ENCODE measurements around the gene GLCCI1.

GLCCI1 gene

DNA sequence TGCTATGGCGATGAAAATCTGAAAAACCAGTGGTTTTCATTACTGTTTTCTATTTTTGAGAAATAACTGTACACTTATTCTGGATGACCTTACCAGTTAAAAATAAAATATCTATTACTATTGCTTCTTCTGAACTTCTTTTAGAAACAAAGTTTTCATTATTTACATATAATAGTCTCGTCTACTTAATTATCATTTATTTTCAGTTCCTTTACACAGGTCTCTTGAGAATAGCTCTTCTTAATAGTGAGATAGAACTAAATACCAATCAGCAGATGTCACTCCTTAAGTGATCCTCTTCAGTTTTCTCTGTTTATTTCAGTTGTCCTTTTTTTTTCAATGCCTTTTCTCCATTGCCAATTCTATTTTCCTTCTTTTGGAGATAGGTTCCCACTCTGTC, 4.3 kb upstream of the GLCCI1 start:
- DNase-seq = no peak

DNA sequence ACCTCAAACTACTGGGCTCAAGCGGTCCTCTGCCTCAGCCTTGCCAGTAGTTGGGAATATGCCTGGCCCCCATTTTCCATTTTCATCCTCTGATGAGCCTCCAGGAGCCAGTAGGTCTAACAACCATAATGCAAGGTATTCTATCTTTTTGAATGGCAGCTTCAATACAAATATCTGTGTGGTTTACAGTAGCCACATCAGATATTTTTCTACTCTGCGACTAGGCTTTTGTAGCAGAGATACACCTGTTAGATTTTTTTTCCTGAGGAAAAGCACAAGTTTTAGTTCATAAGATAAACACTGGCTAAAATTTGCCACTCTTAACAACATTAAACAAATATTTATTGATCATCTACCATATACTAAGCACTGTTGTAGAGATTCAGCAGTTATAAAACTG, 3.9 kb upstream of the GLCCI1 start:
- DNase-seq = no peak

DNA sequence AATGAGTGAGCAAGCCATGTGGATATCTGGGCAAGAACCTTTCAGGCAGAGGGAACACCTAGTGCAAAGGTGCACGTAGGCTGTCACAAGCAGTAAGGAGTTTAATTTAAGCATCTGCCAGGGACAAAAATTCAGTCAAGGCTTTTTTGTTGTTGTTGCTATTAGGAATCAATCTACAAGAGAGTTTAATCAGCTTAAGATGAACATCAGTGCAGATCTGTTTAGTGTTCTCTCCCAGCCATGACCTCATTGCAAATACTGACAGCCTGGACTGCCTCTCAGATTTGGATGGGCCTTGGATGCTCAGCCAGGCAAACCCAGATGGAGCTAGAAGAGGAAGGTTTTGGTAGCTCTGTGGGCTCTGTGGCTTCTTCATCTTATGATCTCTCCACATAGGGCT, 3.3 kb upstream of the GLCCI1 start:
- no peak for DNase-seq

DNA sequence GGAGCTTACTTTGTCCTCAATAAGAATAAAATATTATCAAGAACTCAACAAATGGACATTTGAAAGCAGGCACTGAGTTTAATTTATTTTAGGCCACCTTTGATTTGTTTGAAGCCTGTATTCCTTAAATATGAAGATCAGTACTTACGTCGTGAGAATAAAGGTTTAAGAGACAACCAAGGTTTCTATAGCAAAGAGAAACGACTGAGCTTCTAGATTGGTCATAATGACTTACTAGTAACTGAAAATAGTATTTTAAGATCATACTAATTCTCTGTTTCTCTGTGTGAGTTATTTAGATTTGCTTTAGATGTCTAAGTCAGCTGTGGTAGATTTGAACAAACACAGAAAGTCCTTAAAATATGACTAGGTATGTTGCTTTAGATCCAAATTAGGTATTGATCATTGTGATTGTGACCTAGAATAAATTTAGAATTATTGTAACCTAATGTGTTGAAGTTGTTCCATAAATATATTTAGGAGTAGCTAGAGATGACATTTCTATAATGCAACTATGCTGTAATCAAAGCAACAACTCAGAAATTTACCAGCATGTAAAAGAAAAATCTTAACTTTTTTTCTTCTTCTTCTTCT, 2.4 kb upstream of the GLCCI1 start:
- DNase-seq = no peak

DNA sequence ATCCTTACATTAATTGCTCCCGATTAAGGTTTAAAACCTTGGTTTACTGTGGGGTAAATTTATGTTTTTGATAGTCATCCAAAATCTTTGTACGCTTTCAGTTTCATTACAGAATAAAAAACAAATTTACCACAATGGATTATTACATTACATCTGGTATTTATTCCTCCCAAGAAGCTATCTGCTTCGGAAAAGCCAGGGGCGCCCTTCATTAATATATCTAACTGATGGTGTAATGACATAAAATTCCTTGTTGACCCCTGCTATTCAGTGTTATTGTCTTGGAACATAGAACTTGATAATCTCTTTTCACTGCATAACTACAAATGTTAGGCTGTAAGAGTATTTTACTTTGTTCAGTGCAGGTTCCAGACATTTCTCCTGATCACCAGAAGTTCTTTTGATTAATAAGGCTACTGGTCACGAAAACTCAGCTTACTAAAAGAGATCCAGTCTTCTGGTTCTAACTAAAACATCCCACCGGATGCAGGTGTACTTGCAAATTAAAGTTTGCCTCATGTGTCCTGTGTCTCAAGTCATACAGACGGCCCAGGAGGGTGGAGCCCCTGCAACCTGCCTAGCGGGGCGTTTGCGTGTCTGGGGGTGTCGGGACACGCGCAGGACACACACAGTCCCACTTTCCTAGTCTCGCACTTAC, 581 bp upstream of the GLCCI1 start:
- DNase-seq = no peak

DNA sequence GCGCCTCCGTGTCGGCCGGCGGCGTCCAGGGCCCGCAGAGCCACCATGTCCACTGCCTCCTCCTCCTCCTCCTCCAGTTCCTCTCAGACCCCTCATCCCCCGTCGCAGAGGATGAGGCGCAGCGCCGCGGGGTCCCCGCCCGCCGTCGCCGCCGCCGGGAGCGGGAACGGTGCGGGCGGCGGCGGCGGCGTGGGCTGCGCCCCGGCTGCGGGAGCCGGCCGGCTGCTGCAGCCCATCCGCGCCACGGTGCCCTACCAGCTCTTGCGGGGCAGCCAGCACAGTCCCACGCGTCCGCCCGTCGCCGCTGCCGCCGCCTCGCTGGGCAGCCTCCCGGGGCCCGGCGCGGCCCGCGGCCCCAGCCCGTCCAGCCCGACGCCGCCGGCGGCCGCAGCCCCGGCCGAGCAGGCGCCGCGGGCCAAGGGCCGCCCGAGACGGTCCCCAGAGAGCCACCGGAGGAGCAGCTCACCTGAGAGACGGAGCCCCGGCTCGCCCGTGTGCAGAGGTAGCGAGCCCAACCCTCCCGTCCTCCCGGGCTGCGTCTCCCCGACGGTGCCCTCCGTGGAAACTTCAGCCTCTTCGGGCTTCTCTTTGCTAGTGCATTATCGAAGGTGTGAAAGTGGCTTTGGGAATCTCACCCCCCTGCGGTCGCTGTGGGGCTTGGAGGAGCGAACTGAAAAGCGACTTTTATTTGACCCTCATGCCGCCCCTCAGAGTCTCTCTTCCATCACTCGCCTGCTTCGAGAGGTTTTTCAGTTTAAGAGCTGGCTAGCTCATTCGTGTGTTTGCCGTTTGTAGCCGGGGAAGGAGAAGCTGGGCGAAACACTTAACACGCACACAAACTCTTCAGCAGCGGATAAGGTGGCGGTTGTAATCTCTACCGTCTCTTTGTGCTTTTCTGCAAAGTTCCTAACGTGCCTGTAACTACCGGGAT, 975 bp downstream of the GLCCI1 start:
- peak; percentile 45 for DNase-seq

DNA sequence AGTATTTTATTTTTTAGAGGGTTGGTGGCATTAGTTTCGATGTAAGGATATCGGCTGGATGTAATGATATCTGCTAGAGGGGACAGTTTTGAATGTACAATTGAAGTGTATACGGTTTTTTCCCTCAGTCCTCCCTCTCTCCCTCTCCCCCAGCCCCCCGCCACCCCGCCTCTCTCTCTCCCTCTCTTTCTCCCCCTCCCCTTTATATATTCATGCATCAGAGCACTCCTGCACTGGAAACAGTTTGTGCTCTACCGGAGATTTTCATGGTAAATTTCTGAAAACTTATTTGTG, 1.6 kb downstream of the GLCCI1 start:
- no peak for DNase-seq

DNA sequence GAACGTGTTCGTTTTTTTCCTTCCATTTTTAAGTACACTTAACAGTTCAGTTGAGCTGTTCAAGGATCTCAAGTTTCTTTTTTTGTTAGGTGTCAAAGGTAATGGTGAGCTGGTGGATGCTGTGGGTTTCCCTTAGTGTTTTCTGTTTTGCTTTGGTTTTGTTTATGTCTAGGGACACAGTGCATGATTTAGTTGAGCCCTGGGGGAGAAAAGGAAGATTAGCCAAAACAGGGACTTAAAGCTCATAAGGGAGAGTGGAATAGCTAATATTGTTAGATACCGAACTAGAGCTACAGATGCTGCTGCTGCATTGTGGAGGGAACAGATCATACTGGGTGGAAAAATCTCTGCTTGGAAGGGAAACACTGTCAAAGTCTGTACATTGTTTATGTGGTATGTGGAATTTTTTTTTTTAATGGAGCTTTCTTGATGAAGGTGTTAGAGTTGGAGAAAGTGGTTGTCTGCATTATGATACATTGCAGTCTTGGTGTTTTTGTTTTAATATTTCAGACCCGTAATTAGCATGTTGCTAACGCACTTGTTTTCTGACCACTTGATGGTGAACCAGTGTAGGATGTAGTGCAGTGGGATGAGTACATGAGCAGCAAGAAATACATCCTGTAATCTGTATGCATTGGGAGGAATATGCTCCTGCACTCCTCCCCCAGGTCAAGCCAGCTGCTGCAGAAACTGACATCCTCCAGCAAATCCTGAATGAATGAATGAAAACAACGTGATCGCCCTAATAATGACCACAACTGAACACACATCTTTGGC, 2.1 kb downstream of the GLCCI1 start:
- peak; percentile 25 for DNase-seq

DNA sequence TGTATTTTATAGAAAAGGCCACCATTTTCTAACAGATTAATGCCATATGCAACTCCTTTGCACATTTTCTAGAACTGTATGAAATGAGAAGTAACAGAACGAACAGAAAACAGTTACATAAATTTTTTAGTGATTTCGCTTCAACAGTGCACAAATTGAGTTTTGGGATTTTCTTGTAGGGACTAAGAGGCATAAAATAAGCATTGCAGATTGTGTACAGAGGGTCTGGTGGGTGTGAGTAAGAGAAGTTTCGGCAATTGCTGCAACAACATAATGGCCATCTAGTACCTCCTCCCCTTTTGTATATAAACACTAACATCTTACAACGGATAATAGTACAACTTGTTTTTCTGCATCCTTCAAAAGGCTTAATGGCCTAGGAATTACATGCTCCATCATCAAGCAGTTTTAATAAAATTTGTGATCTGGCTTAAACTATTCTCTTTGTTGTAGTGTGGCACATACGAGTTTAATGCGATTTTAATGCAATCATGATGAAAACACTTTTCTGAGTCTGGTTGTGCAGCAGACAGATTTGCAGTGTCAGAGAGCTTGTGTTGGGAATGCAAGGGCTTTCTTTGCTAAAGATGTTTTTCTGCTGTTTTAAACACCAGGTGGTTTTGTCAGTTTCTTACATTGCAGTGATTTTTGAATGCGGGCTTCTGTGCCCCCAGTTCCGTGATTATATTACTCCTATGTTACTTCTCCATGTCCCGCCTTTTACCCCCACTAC, 2.9 kb downstream of the GLCCI1 start:
- DNase-seq = no peak

DNA sequence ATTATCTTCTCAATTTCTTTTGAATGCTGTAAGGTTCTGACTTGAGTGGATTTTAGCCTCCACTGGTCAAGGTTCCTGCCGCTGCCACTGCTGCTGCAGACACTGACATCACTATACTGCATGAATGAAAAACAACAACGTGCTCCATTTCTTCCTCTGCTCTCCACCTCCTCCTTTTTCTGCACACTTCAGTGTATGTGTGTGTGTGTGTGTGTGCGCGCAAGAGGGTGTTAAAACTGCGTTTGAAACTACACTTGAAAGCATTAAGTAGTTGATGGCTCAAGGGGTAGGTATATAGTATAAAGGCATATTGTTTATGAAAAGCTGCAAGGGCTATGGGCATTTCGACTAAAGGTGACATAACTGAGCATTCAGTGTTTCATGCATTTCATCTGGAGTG, 3.5 kb downstream of the GLCCI1 start:
- DNase-seq = no peak

DNA sequence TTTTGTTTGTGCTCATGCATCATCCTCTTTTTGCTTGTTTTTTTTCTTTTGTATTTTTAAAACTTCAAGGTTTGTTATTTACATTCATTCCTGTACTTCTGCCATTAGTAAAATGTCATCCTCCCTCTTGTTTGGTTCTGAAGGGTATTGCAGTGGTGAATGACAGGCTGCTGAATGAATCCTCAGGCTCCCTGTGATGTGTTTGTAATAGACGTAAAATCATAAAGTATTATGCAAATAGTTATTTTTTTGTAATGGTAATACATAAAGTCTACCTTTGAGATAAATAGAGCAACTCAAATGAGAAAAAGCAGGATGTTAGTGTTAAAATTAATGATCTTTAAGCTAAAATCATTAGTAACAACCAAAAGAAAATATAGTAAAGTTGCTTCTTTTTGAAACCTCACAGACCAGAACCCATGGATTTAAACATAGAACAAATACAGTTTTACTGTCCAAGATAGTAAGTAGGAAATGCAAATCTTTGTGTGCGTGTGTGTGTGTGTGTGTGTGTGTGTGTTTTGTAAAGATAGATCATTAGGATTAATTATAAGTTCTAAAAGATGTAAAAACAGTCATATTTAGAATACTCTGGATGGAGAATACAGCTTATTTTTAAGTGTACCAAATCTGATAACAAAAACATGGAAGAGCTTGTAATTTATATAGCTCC, 4.5 kb downstream of the GLCCI1 start:
- DNase-seq = no peak

DNA sequence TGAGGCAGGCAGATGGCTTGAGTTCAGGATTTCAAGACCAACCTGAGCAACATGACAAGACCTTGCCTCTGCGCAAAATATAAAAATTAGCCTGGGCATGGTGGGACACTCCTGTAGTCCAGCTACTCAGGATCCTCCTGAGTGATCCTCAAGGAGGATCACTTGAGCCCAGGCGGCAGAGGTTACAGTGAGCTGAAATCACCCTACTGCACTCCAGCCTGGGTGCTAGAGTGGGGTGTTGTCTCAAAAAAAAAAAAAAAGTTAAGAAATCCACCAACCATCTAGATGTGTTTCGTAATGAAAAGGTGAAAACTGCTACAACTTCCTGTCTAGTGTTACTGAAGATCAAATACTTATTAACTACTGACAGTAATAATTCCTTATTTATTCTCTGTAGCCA, 8.1 kb downstream of the GLCCI1 start:
- no peak for DNase-seq

DNA sequence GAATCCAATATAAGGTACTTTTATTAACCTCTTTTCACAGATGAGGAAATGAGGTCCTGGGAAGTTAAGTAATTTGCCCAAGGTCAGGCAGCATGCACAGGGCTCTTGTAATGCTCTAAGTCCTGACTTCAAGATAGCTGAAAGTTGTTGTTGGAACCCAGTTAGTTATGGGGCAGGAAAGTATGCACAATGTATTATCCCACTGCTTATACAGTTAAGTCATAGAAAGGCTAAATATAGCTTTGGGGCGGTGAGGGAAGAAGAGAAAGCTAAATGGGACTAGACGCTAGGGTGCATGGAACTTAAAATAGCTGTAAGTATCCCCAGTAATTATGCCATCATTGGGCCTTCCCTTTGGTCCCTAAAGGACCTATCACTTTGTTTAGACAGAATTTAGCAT, 9.2 kb downstream of the GLCCI1 start:
- DNase-seq = no peak

DNA sequence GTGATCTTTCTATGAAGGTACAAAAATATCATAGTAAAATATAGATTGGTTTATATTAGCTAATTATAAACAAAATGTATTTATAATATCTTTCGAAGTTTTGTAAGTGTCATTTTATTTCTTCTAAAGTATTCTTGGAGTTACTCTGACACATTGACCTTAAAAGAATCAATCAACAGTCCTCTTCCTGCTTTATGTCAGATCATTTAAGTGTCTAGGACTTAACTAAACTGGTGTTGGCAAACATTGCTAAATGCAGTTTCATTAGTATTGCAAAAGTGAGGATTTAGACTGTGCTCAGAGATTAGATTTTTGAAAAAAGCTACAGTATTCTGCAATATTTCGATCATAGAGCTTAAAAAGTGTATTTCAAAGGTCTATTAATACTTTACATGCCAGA, 10.3 kb downstream of the GLCCI1 start:
- no peak for DNase-seq

DNA sequence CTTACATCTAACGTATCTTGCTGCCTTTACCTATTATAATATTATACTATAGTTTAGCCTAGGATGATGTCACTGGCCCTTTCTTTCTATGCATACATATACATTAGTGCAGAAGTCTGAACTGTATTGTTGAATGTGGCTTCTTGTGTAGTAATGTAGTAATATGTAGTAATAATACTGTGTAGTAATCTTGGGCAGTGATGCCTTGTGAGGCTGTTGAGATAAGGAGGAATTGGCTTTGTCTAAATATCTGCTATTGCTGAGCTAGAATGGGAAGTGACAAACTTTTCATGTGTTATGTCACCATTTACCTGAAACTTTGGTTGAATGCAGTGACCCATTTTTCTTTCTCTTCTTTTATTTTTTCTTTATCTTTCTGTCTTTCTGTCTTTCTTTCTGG, 11.0 kb downstream of the GLCCI1 start:
- DNase-seq = no peak

DNA sequence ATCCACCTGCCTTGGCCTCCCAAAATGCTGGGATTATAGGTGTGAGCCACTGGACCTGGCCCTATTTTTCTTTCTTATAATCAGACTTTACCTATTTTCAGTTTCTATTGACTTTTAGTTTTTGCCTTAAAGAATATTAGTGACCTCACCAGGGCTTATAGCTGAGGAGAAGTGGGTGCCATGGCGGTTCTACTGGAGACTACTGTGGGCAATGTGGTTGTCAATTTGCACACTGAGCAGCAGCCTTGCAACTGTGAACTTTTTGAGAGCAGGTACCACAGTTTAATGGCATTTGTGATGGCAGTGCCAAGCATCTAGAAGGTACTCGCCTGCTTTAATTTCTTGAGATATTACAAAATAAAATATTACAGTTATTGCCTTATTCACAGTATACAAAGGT, 11.5 kb downstream of the GLCCI1 start:
- no peak for DNase-seq

DNA sequence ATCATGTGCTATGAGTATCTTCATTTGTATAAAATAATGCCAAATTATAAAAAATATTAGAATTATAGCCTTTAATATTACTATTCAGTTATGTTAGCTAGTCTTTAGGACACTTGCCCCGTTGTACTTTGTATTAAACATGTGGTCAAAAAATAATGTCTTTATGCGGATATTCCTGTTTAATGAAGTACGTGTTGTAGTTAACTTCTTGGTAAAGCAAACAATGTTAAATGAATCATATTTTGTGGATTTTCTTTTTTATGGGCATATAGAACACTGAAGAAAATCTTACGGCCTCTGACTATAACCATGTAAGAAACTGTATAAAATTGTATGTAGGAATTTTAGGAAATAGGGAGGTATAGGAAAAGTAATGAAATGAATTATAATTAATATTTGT, 14.3 kb downstream of the GLCCI1 start:
- DNase-seq = no peak

DNA sequence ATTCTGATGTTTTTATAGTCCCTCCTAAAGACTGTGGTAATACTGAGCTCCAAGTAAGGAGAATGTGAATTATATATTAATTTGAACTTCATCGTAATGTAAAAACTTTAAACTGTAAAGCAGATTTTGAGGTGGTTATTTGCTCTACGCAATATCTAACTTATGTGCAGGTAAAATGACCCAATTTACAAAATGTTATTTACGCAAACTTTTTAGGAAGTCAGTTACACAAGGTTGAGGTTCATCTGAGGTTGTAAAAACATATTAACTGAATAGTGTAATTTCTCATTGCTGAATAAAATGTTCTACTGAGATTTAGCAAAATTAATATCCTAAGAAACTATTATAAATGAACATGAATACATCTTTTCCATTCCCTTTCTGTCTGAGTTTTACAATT, 15.8 kb downstream of the GLCCI1 start:
- no peak for DNase-seq

DNA sequence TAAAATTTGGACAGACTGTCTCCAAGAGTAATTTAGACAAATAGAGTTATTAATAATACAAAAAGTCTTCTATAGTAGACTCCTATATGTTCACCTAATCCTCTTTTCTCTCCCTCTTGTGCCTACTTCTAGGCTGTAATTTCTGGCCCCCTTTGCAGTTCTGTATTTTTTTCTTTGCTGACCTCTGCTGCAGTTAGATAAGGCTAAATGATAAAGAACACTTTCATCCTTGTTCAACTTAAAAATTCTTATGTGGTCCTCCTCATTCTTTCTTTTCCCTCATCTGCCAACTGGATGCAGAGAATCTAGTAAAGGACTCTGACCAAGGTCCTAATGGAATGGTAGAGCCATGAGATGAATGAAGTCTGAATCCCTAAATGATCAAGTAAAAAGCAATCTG, 20.1 kb downstream of the GLCCI1 start:
- no peak for DNase-seq

DNA sequence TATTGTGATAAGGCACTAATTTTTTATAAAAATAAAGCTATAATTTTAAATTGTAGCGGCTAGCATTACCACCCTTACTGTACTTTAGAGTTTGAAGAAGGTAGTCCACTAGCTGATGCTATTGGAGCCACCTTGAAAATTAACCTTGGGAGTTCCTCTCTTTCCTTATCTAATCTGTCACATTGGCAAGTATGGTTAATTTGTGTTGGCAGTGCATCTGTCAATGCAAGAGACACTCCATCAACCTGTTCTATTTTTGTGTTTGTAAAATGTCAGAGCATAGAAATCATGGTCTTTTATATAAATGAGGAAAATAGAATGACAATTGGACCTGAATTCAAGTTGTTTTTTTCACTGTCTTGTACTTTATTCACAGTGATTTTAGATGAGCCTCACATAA, 20.5 kb downstream of the GLCCI1 start:
- DNase-seq = no peak

DNA sequence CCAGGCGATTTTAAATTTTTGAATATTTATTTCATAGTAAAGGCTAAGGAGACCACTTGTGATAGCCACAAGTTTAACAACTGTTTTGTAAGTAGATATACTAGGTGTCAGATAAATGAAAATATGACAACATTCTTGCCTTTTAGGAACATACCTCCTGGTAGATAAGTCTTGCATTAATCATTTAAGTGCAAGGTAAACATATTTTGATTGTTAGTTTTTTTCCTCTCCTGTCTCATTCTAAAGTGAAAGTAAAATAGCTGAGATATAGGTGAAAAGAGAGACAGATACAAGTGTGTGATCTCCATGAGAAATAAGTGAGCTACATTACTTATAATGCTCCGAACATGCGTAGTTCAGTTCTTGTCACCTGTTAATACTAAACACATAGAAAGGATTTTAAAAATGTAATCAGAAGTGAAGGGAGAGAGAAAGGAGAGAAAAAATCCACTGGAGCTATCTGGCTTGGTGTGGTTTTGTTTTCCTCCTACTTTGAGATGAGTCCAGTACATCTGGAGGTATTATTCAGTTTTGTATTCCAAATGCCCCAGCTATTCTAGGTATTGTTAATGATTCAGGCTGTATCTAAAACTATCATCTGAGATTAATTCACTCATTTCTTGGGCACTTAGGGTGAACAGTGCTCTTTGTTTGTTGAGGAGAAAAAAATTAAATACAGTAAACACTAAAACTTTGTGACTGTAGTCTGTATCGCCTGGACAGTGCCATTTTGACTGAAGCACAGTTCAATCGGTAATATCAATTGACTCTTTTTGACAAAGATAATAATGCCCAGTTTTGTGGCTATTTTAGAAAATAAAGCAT, 21.2 kb downstream of the GLCCI1 start:
- DNase-seq = no peak

DNA sequence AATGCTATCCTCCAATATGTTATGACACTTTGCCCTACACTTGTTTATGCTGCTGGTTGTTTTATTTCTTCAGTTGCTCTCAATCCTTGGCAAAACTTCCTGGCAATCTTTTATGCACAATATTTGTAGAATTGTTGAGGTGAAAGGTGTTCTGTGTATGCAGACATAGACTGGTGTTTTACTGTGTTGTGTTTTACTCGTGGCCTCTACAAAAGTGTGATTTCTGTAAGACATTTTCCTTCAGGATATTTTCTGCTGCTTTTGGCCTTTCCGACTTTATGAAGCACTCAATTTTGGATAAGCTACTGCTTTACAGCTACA, 21.8 kb downstream of the GLCCI1 start:
- DNase-seq = no peak

Measured in NCI-H524 treated with DMSO at 0.1 percent for 48 hours (cell line).